8988T (cell line): Measurements from ENCODE around the gene INPP4A.

Source experiments
- DNase-seq: peaks from one replicate; pipeline ENCODE4 v3.0.0; 2011

INPP4A gene

GRCh38 chr2:98519156-98519555 is 74.5 kb downstream of the INPP4A start:
- DNase-seq: no peak

GRCh38 chr2:98519851-98520250 is 75.2 kb downstream of the INPP4A start:
- DNase-seq: no peak

- DNase-seq: no peak
Measured at GRCh38 chr2:98520806-98521205, 76.1 kb downstream of the INPP4A start.

- DNase-seq: no peak
Measured at GRCh38 chr2:98521266-98521665, 76.6 kb downstream of the INPP4A start.

GRCh38 chr2:98522854-98523253 is 78.2 kb downstream of the INPP4A start:
- no peak for DNase-seq

- DNase-seq: no peak
Measured at GRCh38 chr2:98524168-98524567, 79.5 kb downstream of the INPP4A start.

- DNase-seq: no peak
Measured at GRCh38 chr2:98528349-98528748, 83.7 kb downstream of the INPP4A start.

- no peak for DNase-seq
Measured at GRCh38 chr2:98530114-98530513, 85.5 kb downstream of the INPP4A start.

- DNase-seq: no peak
Measured at GRCh38 chr2:98532756-98533155, 88.1 kb downstream of the INPP4A start.

- DNase-seq: no peak
Measured at GRCh38 chr2:98533547-98533946, 88.9 kb downstream of the INPP4A start.

- no peak for DNase-seq
Measured at GRCh38 chr2:98534761-98535160, 90.1 kb downstream of the INPP4A start.

GRCh38 chr2:98535971-98536677 is 91.5 kb downstream of the INPP4A start:
- DNase-seq: no peak

GRCh38 chr2:98537390-98538126 is 92.9 kb downstream of the INPP4A start:
- DNase-seq: no peak

- no peak for DNase-seq
Measured at GRCh38 chr2:98538280-98539041, 93.8 kb downstream of the INPP4A start.

GRCh38 chr2:98539056-98539735 is 94.5 kb downstream of the INPP4A start:
- DNase-seq: no peak

- no peak for DNase-seq
Measured at GRCh38 chr2:98540536-98540935, 95.9 kb downstream of the INPP4A start.

- no peak for DNase-seq
Measured at GRCh38 chr2:98541489-98541888, 96.8 kb downstream of the INPP4A start.

- no peak for DNase-seq
Measured at GRCh38 chr2:98541906-98542305, 97.2 kb downstream of the INPP4A start.

- DNase-seq: no peak
Measured at GRCh38 chr2:98543214-98543613, 98.6 kb downstream of the INPP4A start.

- DNase-seq: no peak
Measured at GRCh38 chr2:98543842-98544241, 99.2 kb downstream of the INPP4A start.

- no peak for DNase-seq
Measured at GRCh38 chr2:98545591-98545990, 100.9 kb downstream of the INPP4A start.

- DNase-seq: no peak
Measured at GRCh38 chr2:98546186-98546585, 101.5 kb downstream of the INPP4A start.

- no peak for DNase-seq
Measured at GRCh38 chr2:98547092-98547790, 102.6 kb downstream of the INPP4A start.
